HL-60 (cell line): ENCODE results near the gene CLK4.

Source experiments
- DNase-seq, 2 experiments: peaks; one replicate each; pipeline ENCODE4 v3.0.0-alpha.2; 2010 to 2020; ENCODE audit warnings: low read depth in 1 of 2, low spot score in 1 of 2
- H3K27ac ChIP-seq: fragments of 250-450 bp; sonication (Bioruptor Pico); replicated peaks from 2 replicates; pipeline ENCODE4 v1.5.1; 2020; ENCODE audit warnings: mild to moderate bottlenecking, moderate library complexity
- H3K27me3 ChIP-seq: fragments of 250-450 bp; sonication (Bioruptor Pico); 2 replicates; pipeline ENCODE4 v1.5.1; 2021; ENCODE audit warnings: mild to moderate bottlenecking, moderate library complexity; ENCODE audit not compliant: insufficient read depth, poor library complexity, severe bottlenecking
- H3K4me3 ChIP-seq: replicated peaks from 2 replicates; pipeline ENCODE4 v1.5.1; 2011; ENCODE audit warnings: mild to moderate bottlenecking, control low read depth, low read length; ENCODE audit not compliant: insufficient read depth
- GABPA ChIP-seq: IDR thresholded peaks from 2 replicates; pipeline ENCODE4 v1.6.1; 2012; ENCODE audit warnings: low read depth
- POLR2AphosphoS5 ChIP-seq: IDR thresholded peaks from 2 replicates; pipeline ENCODE4 v1.6.1; 2012; ENCODE audit warnings: low read depth
- SPI1 ChIP-seq: IDR thresholded peaks from 2 replicates; pipeline ENCODE4 v1.6.1; 2012; ENCODE audit warnings: low read depth, mild to moderate bottlenecking, borderline replicate concordance
- TF ChIP-seq, protein P1 (sequence below): IDR thresholded peaks from 2 replicates; pipeline ENCODE4 v1.6.1; 2012; ENCODE audit warnings: low read depth; ENCODE audit not compliant: insufficient replicate concordance
- TF ChIP-seq, protein P2 (sequence below): IDR thresholded peaks from one replicate; pipeline ENCODE4 v1.5.1; 2011; ENCODE audit warnings: low read length, control low read depth, inconsistent platforms; ENCODE audit not compliant: insufficient read depth

Gene CLK4

DNA sequence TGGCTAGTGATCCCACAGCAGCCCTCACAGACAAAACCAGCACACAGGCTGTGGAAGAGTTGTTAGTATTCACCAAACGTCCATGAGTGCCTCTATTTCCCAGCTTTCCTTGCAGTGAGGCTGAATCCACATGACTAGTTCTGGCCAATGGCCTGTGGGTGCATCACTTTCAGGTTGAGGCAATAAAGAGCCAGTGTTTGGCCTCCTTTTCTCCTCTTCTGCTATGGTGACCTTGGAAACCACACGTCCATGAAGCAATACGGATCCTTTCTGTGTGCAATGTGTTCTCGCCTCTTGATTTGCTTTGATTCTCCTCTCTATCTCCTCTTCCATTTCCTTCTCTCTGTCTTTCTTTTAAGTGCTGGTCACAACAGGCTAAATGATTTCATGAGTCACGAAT is 23.4 kb upstream of the CLK4 start:
- no peak for TF ChIP-seq GABPA
- TF ChIP-seq POLR2AphosphoS5: no peak
- TF ChIP-seq SPI1: no peak
- TF ChIP-seq, protein P1, sequence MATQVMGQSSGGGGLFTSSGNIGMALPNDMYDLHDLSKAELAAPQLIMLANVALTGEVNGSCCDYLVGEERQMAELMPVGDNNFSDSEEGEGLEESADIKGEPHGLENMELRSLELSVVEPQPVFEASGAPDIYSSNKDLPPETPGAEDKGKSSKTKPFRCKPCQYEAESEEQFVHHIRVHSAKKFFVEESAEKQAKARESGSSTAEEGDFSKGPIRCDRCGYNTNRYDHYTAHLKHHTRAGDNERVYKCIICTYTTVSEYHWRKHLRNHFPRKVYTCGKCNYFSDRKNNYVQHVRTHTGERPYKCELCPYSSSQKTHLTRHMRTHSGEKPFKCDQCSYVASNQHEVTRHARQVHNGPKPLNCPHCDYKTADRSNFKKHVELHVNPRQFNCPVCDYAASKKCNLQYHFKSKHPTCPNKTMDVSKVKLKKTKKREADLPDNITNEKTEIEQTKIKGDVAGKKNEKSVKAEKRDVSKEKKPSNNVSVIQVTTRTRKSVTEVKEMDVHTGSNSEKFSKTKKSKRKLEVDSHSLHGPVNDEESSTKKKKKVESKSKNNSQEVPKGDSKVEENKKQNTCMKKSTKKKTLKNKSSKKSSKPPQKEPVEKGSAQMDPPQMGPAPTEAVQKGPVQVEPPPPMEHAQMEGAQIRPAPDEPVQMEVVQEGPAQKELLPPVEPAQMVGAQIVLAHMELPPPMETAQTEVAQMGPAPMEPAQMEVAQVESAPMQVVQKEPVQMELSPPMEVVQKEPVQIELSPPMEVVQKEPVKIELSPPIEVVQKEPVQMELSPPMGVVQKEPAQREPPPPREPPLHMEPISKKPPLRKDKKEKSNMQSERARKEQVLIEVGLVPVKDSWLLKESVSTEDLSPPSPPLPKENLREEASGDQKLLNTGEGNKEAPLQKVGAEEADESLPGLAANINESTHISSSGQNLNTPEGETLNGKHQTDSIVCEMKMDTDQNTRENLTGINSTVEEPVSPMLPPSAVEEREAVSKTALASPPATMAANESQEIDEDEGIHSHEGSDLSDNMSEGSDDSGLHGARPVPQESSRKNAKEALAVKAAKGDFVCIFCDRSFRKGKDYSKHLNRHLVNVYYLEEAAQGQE: no peak
- TF ChIP-seq, protein P2, sequence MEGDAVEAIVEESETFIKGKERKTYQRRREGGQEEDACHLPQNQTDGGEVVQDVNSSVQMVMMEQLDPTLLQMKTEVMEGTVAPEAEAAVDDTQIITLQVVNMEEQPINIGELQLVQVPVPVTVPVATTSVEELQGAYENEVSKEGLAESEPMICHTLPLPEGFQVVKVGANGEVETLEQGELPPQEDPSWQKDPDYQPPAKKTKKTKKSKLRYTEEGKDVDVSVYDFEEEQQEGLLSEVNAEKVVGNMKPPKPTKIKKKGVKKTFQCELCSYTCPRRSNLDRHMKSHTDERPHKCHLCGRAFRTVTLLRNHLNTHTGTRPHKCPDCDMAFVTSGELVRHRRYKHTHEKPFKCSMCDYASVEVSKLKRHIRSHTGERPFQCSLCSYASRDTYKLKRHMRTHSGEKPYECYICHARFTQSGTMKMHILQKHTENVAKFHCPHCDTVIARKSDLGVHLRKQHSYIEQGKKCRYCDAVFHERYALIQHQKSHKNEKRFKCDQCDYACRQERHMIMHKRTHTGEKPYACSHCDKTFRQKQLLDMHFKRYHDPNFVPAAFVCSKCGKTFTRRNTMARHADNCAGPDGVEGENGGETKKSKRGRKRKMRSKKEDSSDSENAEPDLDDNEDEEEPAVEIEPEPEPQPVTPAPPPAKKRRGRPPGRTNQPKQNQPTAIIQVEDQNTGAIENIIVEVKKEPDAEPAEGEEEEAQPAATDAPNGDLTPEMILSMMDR: no peak
- no peak overlapping the region for H3K4me3 ChIP-seq
- H3K27me3 ChIP-seq: no peaks in the 10 kb centered on the region
- no peak overlapping the region for H3K27ac ChIP-seq
- no peak for DNase-seq

DNA sequence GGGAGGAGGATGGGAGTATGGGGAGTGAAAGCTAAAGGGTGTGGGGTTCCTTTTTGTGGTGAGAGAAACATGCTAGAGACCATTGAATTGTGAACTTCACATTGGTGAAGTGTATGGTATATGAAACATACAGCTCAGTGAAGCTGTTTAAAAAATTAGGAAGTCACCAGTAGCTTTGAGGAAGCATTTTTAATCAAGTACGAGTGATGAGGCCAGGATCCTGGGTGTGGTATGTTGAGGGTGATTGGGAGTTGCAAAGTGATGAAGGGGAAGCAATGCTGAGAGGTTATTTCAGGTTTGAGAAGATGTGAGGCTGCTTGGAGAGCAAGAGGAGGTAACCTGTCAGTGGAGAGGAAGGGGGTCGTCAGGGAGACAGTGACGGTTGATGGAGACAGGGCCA is 22.7 kb upstream of the CLK4 start:
- H3K27me3 ChIP-seq: no peaks in the 10 kb centered on the region
- TF ChIP-seq GABPA: no peak
- 0 out of 2 replicates have a peak, but pooled peaks have one; percentile 12 for TF ChIP-seq SPI1
- H3K4me3 ChIP-seq: no peak overlapping the region
- H3K27ac ChIP-seq: no peak overlapping the region
- DNase-seq: no peak

DNA sequence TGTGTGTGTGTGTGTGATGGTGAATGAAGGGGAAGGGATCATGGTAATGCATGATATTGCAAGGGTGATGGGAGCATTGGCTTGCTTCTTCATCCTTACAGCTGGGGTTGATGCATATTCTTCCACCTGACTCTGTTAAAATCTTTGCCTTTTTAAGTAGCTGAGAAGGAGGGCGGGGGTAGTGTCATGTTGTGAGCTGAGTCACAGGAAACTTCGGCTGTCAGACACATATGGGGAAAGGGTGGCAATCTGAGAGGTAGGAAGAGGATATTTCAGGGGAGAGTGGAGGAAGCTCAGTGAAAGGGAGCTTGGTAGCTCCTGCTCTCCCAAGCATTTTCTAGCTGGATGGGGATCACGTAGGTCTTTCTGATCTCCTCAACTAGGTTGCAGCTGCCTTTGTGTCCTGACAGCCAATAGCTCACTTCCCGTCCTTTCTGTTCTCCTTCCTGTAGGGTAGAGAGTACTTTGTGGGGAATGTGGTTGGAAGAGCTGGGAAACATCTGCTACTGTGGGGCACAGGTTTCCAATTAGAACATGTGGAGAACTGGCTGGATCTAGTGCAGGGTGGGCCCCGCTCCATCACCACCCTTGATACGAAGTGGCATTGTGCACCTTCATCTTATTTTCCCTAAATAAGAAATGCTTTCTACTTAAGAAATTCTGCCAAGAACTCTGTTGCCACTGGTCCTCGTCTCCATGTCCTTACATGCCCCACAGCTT is 18.1 kb upstream of the CLK4 start:
- H3K27me3 ChIP-seq: no peaks in the 10 kb centered on the region
- no peak overlapping the region for H3K27ac ChIP-seq
- TF ChIP-seq GABPA (no peak), POLR2AphosphoS5 (no peak), SPI1 (no peak)
- TF ChIP-seq, protein P1: no peak
- TF ChIP-seq, protein P2: no peak
- no peak for DNase-seq
- H3K4me3 ChIP-seq: no peak overlapping the region

DNA sequence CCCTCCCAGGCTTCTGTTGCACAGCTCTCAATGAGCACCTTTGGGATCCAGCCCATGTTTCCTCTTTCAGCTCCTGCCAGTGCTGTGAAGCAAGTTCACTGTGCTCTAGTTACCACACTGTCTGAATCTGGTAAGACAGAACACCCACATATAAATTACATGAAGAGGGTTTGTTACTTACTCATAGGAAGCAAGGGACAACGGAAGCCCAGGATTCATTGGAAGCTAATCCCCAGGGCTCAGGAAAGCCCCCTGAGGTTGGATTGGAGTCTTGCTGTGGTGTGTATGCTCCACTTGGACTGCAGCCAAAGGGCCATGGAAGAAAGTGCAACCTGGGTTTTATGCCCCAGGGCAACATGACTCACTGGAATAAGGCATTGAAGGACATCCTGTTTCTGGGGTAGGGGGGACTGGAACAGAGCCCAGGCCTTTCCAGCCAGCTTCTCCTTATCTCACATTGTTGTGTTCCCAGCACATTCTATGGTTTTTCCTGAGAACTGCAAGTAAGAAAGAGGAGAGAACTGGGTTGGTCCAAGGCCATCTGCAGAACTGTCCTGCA is 15.6 kb upstream of the CLK4 start:
- no peak for DNase-seq
- TF ChIP-seq, protein P2: no peak
- no peak for TF ChIP-seq GABPA
- no peak overlapping the region for H3K27ac ChIP-seq
- H3K27me3 ChIP-seq: no peaks in the 10 kb centered on the region
- H3K4me3 ChIP-seq: no peak overlapping the region
